Measurements from ENCODE around the gene KRT24.

KRT24 gene

GRCh38 chr17:40687106-40687505, 16.4 kb downstream of the KRT24 start:
- no peak for DNase-seq

- DNase-seq = no peak
Observed at GRCh38 chr17:40686192-40686591, 17.4 kb downstream of the KRT24 start.

- no peak for DNase-seq
Observed at GRCh38 chr17:40680998-40681397, 22.6 kb downstream of the KRT24 start.

- DNase-seq = no peak
Observed at GRCh38 chr17:40679523-40679907, 24.0 kb downstream of the KRT24 start.

GRCh38 chr17:40678902-40679522, 24.5 kb downstream of the KRT24 start:
- DNase-seq = no peak

GRCh38 chr17:40675905-40676304, 27.6 kb downstream of the KRT24 start:
- DNase-seq = no peak

- DNase-seq = no peak
Observed at GRCh38 chr17:40672654-40673053, 30.9 kb downstream of the KRT24 start.

- DNase-seq = no peak
Observed at GRCh38 chr17:40671282-40671681, 32.3 kb downstream of the KRT24 start.

- DNase-seq = no peak
Observed at GRCh38 chr17:40666331-40666730, 37.2 kb downstream of the KRT24 start.

- no peak for DNase-seq
Observed at GRCh38 chr17:40664582-40665333, 38.8 kb downstream of the KRT24 start, which contains the start of gene KRT222. KRT222 (minus strand) TSS chr17:40665177; CDS start chr17:40665099, 78 bp downstream.

- no peak for DNase-seq
Observed at GRCh38 chr17:40663252-40663651, 40.3 kb downstream of the KRT24 start.

GRCh38 chr17:40659911-40660310, 43.6 kb downstream of the KRT24 start:
- no peak for DNase-seq

- DNase-seq = no peak
Observed at GRCh38 chr17:40658396-40658795, 45.2 kb downstream of the KRT24 start.

- no peak for DNase-seq
Observed at GRCh38 chr17:40651939-40652338, 51.6 kb downstream of the KRT24 start.

- DNase-seq = no peak
Observed at GRCh38 chr17:40648384-40648968, 55.1 kb downstream of the KRT24 start.

Measured in CD4-positive, alpha-beta T cell treated with Interleukin-15 for 1 hour (primary cell).